Aorta (tissue), 5 donors: ENCODE results near the gene ADAM23. TPM values are rescaled to one million over a fixed set of nuclear protein-coding genes. Genes with fewer than 3 reads are reported as not detected.

Experiments used
- ATAC-seq: fragments of 200-7000 bp; cut with Tn5 transposase; one replicate; pipeline ENCODE4 v1.9.1; 2022; ENCODE audit warnings: moderate library complexity; ENCODE audit not compliant: low FRiP score
- DNase-seq, 2 donors: peaks; one replicate each; pipeline ENCODE4 v3.0.0-alpha.2; 2020
- H3K27ac ChIP-seq, 2 donors: one replicate each; pipeline ENCODE4 v1.5.1; 2013; ENCODE audit warnings: low read length in 2 of 2, mild to moderate bottlenecking in 2 of 2, moderate library complexity in 2 of 2, control low read depth in 1 of 2, inconsistent platforms in 1 of 2, low read depth in 1 of 2
- H3K27me3 ChIP-seq, 2 donors: one replicate each; pipeline ENCODE4 v1.6.1; 2013; ENCODE audit warnings: control low read depth in 1 of 2, low read length in 1 of 2, mild to moderate bottlenecking in 1 of 2, moderate library complexity in 1 of 2; ENCODE audit not compliant: insufficient read depth in 2 of 2, control insufficient read depth in 1 of 2
- H3K36me3 ChIP-seq, 2 donors: one replicate each; pipeline ENCODE4 v1.6.1; 2013; ENCODE audit warnings: control low read depth in 1 of 2, low read length in 1 of 2, mild to moderate bottlenecking in 1 of 2; ENCODE audit not compliant: insufficient read depth in 2 of 2, control insufficient read depth in 1 of 2
- H3K4me1 ChIP-seq, 2 donors: one replicate each; pipeline ENCODE4 v1.6.1; 2013; ENCODE audit warnings: low read length in 2 of 2, control low read depth in 1 of 2, mild to moderate bottlenecking in 1 of 2, moderate library complexity in 1 of 2; ENCODE audit not compliant: insufficient read depth in 2 of 2, control insufficient read depth in 1 of 2
- H3K4me3 ChIP-seq, 2 donors: one replicate each; pipeline ENCODE4 v1.5.1; 2013; ENCODE audit warnings: low read length in 2 of 2, control low read depth in 1 of 2, mild to moderate bottlenecking in 1 of 2
- H3K9me3 ChIP-seq: one replicate; pipeline ENCODE4 v1.6.1; 2013; ENCODE audit warnings: mild to moderate bottlenecking, low read length; ENCODE audit not compliant: control insufficient read depth
- WGBS, 2 donors: extraction: QIAGEN DNeasy Blood & Tissue Kit; methylation state at CpG; one replicate each; pipeline ENCODE4 v1.1.7; 2013; 5-methylcytosine and 5-hydroxymethylcytosine counted together
- intact Hi-C, 2 donors: fragments of 100-400 bp; cut with DNase I; formaldehyde crosslinking; loops; one replicate each; pipeline versions ENCODE4 v1.14.2 to v1.15.0; 2022
- polyA plus RNA-seq, 2 donors: library from polyadenylated mRNA; stranded (reverse); fragments of 200-250 nt; gene quantifications; one replicate each; pipeline ENCODE4 v1.2.3, GENCODE V29; 2013
- total RNA-seq, 2 donors: library from RNA; stranded (reverse); fragmentation: NEBNext Ultra II Directional; extraction: Animal tissue kit (Norgen Biotek cat#: 25700); gene quantifications; one replicate each; pipeline ENCODE4 v1.2.1, GENCODE V29; 2021
- donor health status: healthy with polysubstance abuse.
- donor health status: Bipolar disorder and iron deficiency.
- donor health status: DM: no; HTN: no; CAD: no.
- donor health status: DM: no; HTN: no; CAD: no.
- donor health status: DM: yes; HTN: yes; CAD: no.

The ADAM23 gene
- total and polyA plus RNA-seq, 4 donors, result 1.0 to 11.1 (median 2.8) TPM

- H3K4me1 ChIP-seq, result no peaks in the 10 kb centered on the region
- ATAC-seq, result no peak
- DNase-seq, result no peak
- H3K36me3 ChIP-seq, result no peaks in the 10 kb centered on the region
- H3K4me3 ChIP-seq, result no peak overlapping the region
- H3K27me3 ChIP-seq, result peaks cover 0 to 2% of the 10 kb centered on the region in 2 donors
- H3K9me3 ChIP-seq, result no peaks in the 10 kb centered on the region
- WGBS, 2 donors, result 29 to 44% methylated on average over 3 of the region's 3 CpGs
- intact Hi-C loops, result no loop called here
- H3K27ac ChIP-seq, result no peak overlapping the region
Observed at GRCh38 chr2:206641226-206641625, 197.9 kb downstream of the ADAM23 start.

GRCh38 chr2:206642075-206643025 lies 199.0 kb downstream of the ADAM23 start, which contains the start of gene FAM237A:
FAM237A (plus strand) TSS chr2:206642487; CDS start chr2:206644237, 1,750 bp downstream.
- Histone ChIP-seq H3K9me3 (no peaks in the 10 kb centered on the region), H3K36me3 (no peaks in the 10 kb centered on the region), H3K4me1 (no peaks in the 10 kb centered on the region), H3K4me3 (no peak within 1 kb of the TSS), H3K27me3 (peaks cover 0 to 2% of the 10 kb centered on the region in 2 donors), H3K27ac (no peak within 1 kb of the TSS)
- intact Hi-C loops, result no loop called here
- DNase-seq (peak in 1 of 2 donors; percentile 68), ATAC-seq (peak; percentile 46)
- WGBS, 2 donors, result 2 to 3% methylated on average over 56 of the region's 56 CpGs

- Histone ChIP-seq H3K27me3 (no peaks in the 10 kb centered on the region), H3K4me3 (no peak overlapping the region), H3K9me3 (no peaks in the 10 kb centered on the region), H3K4me1 (no peaks in the 10 kb centered on the region), H3K36me3 (no peaks in the 10 kb centered on the region), H3K27ac (no peak overlapping the region)
- intact Hi-C loops, result no loop called here
- DNase-seq, result no peak
- 58 to 62% methylated on average over 1 of the region's 1 CpG for WGBS, 2 donors
- ATAC-seq, result no peak
Observed at GRCh38 chr2:206647985-206648384, 204.7 kb downstream of the ADAM23 start.

GRCh38 chr2:206657087-206657486 lies 213.8 kb downstream of the ADAM23 start:
- intact Hi-C loops, result no loop called here
- no peaks in the 10 kb centered on the region for H3K27me3 ChIP-seq
- no peaks in the 10 kb centered on the region for H3K4me1 ChIP-seq
- H3K36me3 ChIP-seq, result no peaks in the 10 kb centered on the region
- 89 to 92% methylated on average over 1 of the region's 1 CpG for WGBS, 2 donors
- ATAC-seq, result no peak
- no peak overlapping the region for H3K27ac ChIP-seq
- H3K4me3 ChIP-seq, result no peak overlapping the region
- no peak for DNase-seq
- H3K9me3 ChIP-seq, result peaks cover 2% of the 10 kb centered on the region

- H3K27me3 ChIP-seq, result no peaks in the 10 kb centered on the region
- H3K27ac ChIP-seq, result no peak overlapping the region
- no peaks in the 10 kb centered on the region for H3K9me3 ChIP-seq
- 79 to 82% methylated on average over 3 of the region's 3 CpGs for WGBS, 2 donors
- H3K36me3 ChIP-seq, result no peaks in the 10 kb centered on the region
- DNase-seq (no peak), ATAC-seq (no peak)
- H3K4me3 ChIP-seq, result no peak overlapping the region
- H3K4me1 ChIP-seq, result no peaks in the 10 kb centered on the region
- intact Hi-C loops, result no loop called here
Observed at GRCh38 chr2:206665251-206665650, 221.9 kb downstream of the ADAM23 start.

Other genes starting within 250 kb of the ADAM23 start
- gene ZDBF2, start 168.9 kb upstream of the ADAM23 start, total RNA-seq, result 10 to 100 TPM; 15.1 to 20.2 TPM
- 1 to 10 TPM; 2.1 to 3.0 TPM for gene ZDBF2, start 168.9 kb upstream of the ADAM23 start, polyA plus RNA-seq
- not detected for gene FAM237A, start 199.0 kb downstream of the ADAM23 start, total RNA-seq
- not detected for gene FAM237A, start 199.0 kb downstream of the ADAM23 start, polyA plus RNA-seq